Aorta (tissue), 5 donors: ENCODE results near the gene TCF7L1. TPM values are rescaled to one million over a fixed set of nuclear protein-coding genes. Genes with fewer than 3 reads are reported as not detected.
"Not testable (repeated sequence)": the region's sequence is repeated elsewhere in the genome, so short reads cannot be mapped to it uniquely, and the experiment has no call there.

Experiments used
- ATAC-seq: fragments of 200-7000 bp; cut with Tn5 transposase; one replicate; pipeline ENCODE4 v1.9.1; 2022; ENCODE audit warnings: moderate library complexity; ENCODE audit not compliant: low FRiP score
- DNase-seq, 2 donors: peaks; one replicate each; pipeline ENCODE4 v3.0.0-alpha.2; 2020
- H3K27ac ChIP-seq, 2 donors: one replicate each; pipeline ENCODE4 v1.5.1; 2013; ENCODE audit warnings: low read length in 2 of 2, mild to moderate bottlenecking in 2 of 2, moderate library complexity in 2 of 2, control low read depth in 1 of 2, inconsistent platforms in 1 of 2, low read depth in 1 of 2
- H3K27me3 ChIP-seq, 2 donors: one replicate each; pipeline ENCODE4 v1.6.1; 2013; ENCODE audit warnings: control low read depth in 1 of 2, low read length in 1 of 2, mild to moderate bottlenecking in 1 of 2, moderate library complexity in 1 of 2; ENCODE audit not compliant: insufficient read depth in 2 of 2, control insufficient read depth in 1 of 2
- H3K36me3 ChIP-seq, 2 donors: one replicate each; pipeline ENCODE4 v1.6.1; 2013; ENCODE audit warnings: control low read depth in 1 of 2, low read length in 1 of 2, mild to moderate bottlenecking in 1 of 2; ENCODE audit not compliant: insufficient read depth in 2 of 2, control insufficient read depth in 1 of 2
- H3K4me1 ChIP-seq, 2 donors: one replicate each; pipeline ENCODE4 v1.6.1; 2013; ENCODE audit warnings: low read length in 2 of 2, control low read depth in 1 of 2, mild to moderate bottlenecking in 1 of 2, moderate library complexity in 1 of 2; ENCODE audit not compliant: insufficient read depth in 2 of 2, control insufficient read depth in 1 of 2
- H3K4me3 ChIP-seq, 2 donors: one replicate each; pipeline ENCODE4 v1.5.1; 2013; ENCODE audit warnings: low read length in 2 of 2, control low read depth in 1 of 2, mild to moderate bottlenecking in 1 of 2
- H3K9me3 ChIP-seq: one replicate; pipeline ENCODE4 v1.6.1; 2013; ENCODE audit warnings: mild to moderate bottlenecking, low read length; ENCODE audit not compliant: control insufficient read depth
- WGBS, 2 donors: extraction: QIAGEN DNeasy Blood & Tissue Kit; methylation state at CpG; one replicate each; pipeline ENCODE4 v1.1.7; 2013; 5-methylcytosine and 5-hydroxymethylcytosine counted together
- intact Hi-C, 2 donors: fragments of 100-400 bp; cut with DNase I; formaldehyde crosslinking; loops; one replicate each; pipeline versions ENCODE4 v1.14.2 to v1.15.0; 2022
- polyA plus RNA-seq, 2 donors: library from polyadenylated mRNA; stranded (reverse); fragments of 200-250 nt; gene quantifications; one replicate each; pipeline ENCODE4 v1.2.3, GENCODE V29; 2013
- total RNA-seq, 2 donors: library from RNA; stranded (reverse); fragmentation: NEBNext Ultra II Directional; extraction: Animal tissue kit (Norgen Biotek cat#: 25700); gene quantifications; one replicate each; pipeline ENCODE4 v1.2.1, GENCODE V29; 2021
- donor health status: healthy with polysubstance abuse.
- donor health status: Bipolar disorder and iron deficiency.
- donor health status: DM: no; HTN: no; CAD: no.
- donor health status: DM: no; HTN: no; CAD: no.
- donor health status: DM: yes; HTN: yes; CAD: no.

The TCF7L1 gene
- total and polyA plus RNA-seq, 4 donors, result 14.1 to 39.5 (median 31.8) TPM

DNA sequence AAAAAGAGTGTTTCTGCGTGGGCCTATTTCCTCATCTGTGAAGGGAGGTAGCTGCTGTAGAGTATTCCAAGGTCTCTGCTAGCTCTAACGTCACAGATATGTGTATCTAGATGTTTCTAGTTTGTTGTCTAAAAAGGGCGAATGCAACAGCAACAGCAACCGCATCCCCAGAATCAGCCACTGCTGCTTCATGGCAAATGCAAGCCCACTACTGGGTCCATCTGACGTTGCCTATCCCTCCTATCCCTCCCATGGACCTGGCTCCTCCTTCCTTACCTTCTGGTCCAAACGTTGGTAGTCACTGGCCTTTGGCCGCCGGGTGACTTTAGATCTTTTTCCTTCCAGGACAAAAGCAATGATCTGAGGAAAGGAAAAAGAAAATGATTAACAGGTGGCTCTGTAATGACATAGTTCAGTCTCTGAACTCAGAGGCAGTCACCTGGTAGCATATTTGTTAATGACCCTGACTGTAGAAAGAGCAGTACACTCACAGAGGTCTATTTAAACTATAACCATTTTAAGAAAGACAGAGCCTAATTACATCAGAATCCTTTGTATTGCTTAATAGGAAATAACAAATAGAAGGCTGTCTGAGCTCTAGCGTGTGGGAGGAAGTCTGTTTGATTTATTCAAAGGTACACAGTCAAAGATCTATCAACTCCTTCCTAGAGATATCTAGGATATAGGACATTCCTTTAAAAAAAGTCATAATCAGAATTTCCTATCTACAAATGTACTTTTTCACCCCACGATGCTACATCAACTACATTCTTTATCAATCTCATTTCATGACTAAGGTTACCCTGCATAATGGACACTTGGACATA lies 191.7 kb downstream of the TCF7L1 start:
- intact Hi-C loops, result no loop called here
- DNase-seq, result no peak
- peaks cover 0 to 8% of the 10 kb centered on the region in 2 donors for H3K36me3 ChIP-seq

DNA sequence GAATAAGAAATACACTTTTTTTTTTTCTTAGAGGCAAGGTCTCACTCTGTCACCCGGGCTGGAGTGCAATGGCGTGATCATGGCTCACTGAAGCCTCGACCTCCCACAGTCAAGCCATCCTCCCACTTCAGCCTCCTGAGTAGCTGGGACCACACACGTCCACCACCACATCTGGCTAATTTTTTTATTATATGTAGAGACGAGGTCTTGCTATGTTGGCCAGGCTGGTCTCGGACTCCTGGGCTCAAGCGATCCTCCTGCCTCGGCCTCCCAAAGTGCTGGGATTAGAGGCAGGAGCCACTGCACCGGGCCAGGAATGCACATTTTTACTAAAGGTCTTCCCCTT lies 192.2 kb downstream of the TCF7L1 start:
- H3K9me3 ChIP-seq, result no peaks in the 10 kb centered on the region
- 48 to 62% methylated on average over 9 of the region's 9 CpGs for WGBS, 2 donors
- ATAC-seq (no peak), DNase-seq (no peak)
- H3K4me1 ChIP-seq, result peaks cover 0 to 2% of the 10 kb centered on the region in 2 donors
- H3K36me3 ChIP-seq, result peaks cover 0 to 8% of the 10 kb centered on the region in 2 donors
- intact Hi-C loops, result no loop called here
- no peak overlapping the region for H3K27ac ChIP-seq
- H3K27me3 ChIP-seq, result no peaks in the 10 kb centered on the region
- peak overlapping the region; percentile 63 to 80 for H3K4me3 ChIP-seq

More for the DNA sequence above, 191.7 kb downstream of the TCF7L1 start:
- 52 to 54% methylated on average over 10 of the region's 10 CpGs for WGBS, 2 donors
- Histone ChIP-seq H3K4me1 (peaks cover 0 to 2% of the 10 kb centered on the region in 2 donors), H3K27me3 (no peaks in the 10 kb centered on the region), H3K27ac (no peak overlapping the region), H3K4me3 (no peak overlapping the region), H3K9me3 (no peaks in the 10 kb centered on the region)
- ATAC-seq, result no peak

DNA sequence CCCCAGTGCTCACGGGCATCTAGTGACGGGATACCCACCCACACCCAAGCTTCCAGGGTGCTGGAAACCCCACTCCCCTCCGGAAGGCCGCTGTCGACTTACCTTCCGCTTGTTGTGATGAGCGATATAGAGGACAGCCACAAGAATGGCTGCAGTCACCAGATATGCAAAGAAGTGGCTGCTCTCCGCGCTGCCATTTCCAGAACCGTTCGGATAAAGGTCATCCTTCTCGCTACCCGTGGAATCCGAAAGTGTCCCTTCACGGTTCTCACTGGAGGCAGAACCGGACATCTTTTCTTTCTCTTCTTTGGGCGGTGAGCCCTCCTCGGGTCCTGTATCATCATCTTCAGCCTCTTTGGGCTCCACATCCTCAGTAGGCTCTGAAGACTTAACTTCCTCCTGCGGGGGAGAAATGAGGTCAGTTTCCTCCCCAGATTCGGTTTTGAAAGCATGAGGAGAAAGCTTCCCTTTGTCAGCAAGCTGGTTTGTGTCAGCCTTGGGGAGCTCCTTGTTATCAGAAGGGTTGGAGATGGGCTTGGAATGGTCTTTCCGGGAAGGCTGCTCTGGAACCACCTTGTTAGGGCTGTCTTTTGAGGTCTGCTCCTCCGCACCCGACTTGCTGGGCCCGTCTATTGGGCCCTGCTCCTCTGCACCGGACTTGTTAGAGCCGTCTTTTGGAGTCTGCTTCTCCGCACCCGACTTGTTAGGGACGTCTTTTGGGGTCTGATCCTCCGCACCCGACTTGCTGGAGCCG lies 193.4 kb downstream of the TCF7L1 start:
- Histone ChIP-seq H3K36me3 (peaks cover 0 to 8% of the 10 kb centered on the region in 2 donors), H3K9me3 (no peaks in the 10 kb centered on the region), H3K27ac (no peak overlapping the region), H3K4me3 (peak overlapping the region; percentile 63 to 80), H3K4me1 (peaks cover 0 to 2% of the 10 kb centered on the region in 2 donors), H3K27me3 (no peaks in the 10 kb centered on the region)
- intact Hi-C loops, result no loop called here
- ATAC-seq (no peak), DNase-seq (no peak)
- WGBS, 2 donors, result 15 to 25% methylated on average over 32 of the region's 32 CpGs

DNA sequence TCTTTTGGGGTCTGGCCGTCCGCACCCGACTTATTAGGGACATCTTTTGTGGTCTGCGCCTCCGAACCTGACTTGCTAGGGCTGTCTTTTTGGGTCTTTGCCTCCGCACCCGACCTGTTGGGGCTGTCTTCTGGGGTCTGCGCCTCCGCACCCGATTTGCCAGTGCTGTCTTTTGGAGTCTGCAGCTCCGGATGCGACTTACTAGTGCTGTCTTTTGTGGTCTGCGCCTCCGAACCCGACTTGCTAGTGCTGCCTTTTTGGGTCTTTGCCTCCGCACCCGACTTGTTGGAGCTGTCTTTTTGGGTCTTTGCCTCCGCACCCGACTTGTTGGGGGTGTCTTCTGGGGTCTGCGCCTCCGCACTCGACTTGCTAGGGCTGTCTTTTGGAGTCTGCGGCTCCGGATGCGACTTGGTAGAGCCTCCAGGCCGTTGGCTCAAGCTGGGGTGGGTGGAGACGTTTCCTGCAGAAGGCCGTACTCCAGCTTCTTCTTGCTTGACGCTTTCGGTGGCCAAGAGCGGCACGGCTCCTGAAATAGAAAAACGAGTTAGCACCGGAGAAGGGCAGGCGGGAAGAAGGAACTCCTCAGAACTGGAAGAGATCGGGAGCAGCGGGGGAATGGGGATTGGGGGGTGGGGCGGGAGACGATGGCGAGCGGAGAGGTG lies 194.1 kb downstream of the TCF7L1 start:
- peaks cover 0 to 2% of the 10 kb centered on the region in 2 donors for H3K4me1 ChIP-seq
- peak overlapping the region in 1 of 2 donors; percentile 58 for H3K27ac ChIP-seq
- no peaks in the 10 kb centered on the region for H3K27me3 ChIP-seq
- intact Hi-C loops, result no loop called here
- H3K9me3 ChIP-seq, result no peaks in the 10 kb centered on the region
- WGBS, 2 donors, result 2 to 3% methylated on average over 41 of the region's 41 CpGs
- peak overlapping the region; percentile 63 to 80 for H3K4me3 ChIP-seq
- H3K36me3 ChIP-seq, result peaks cover 0 to 8% of the 10 kb centered on the region in 2 donors
- peak; percentile 66 for ATAC-seq
- DNase-seq, result peak; percentile 79 to 85

DNA sequence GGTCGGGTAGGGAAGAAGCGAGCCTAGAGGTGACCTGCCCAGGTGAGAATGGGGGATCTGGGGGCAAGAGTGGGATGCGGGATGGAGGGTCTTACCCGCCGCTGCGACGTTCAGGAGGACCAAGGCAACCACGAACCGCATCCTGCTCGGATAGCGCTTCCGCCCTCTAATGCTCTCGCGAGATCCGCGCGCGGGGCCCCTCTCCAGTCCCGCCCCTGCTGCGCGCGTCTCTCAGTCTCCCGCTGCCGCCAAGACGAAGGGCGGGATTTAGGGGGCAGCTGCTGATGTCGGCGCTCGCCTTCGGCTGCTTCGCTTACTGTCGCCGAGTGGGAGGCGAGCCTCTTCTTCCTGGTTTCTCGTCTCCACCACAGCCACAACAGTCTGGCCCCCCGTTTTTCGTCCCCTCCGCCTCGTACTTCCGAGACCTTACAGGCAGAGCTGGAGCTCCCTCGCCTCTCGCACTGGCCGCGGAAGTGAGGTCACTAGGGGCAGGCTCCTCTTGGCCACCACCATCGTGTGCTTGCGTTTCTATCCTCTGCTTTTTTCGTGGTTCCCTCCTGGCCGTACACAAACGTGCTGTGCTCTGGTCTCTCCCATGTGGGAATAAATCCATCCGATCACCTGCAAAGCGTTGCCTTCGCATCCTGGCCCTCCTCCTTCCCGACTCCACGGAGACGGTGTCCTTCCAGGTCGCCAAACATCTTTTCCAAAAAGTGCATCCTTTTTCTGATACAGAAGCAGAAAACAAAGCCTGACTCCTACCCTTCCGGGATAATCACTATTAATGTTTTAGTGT lies 194.8 kb downstream of the TCF7L1 start, which contains the start of gene TGOLN2:
TGOLN2 (minus strand) TSS at position 168 of the 796 bp plus-strand sequence; CDS start at position 141, 27 bp downstream.
- Histone ChIP-seq H3K4me3 (peak within 1 kb of the TSS; percentile 67 to 80), H3K4me1 (peaks cover 0 to 2% of the 10 kb centered on the region in 2 donors), H3K27me3 (no peaks in the 10 kb centered on the region), H3K9me3 (no peaks in the 10 kb centered on the region), H3K27ac (peak within 1 kb of the TSS in 1 of 2 donors; percentile 91), H3K36me3 (peaks cover 0 to 8% of the 10 kb centered on the region in 2 donors)
- peak; percentile 99 for ATAC-seq
- WGBS, 2 donors, result 0% methylated on average over 47 to 57 of the region's 57 CpGs
- intact Hi-C loops, result loop anchor here in 1 of 2 donors (2.0 kb wide), 1 partner anchor 27 kb away; the partner anchor contains the start of genes ELMOD3 and RETSAT
- DNase-seq, result peak; percentile 96 to 98

DNA sequence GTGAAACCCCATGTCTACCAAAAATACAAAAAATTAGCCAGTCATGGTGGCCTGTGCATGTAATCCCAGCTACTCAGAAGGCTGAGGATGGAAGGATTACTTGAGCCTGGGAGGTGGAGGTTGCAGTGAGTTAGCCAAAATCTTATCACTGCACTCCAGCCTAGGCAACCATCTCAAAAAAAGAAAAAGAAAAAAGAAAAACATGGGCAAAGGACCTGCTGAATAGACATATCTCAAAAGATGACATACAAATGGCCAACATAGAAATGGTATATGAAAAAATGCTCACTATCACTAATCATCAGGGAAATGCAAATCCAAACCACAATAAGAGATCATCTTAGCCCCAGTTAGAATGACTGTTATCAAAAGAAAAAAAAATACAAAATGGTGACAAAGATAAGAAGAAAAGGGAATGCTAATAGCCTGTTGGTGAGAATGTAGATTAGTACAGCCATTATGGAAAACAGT lies 196.0 kb downstream of the TCF7L1 start:
- H3K27ac ChIP-seq, result no peak overlapping the region
- DNase-seq, result no peak
- H3K9me3 ChIP-seq, result no peaks in the 10 kb centered on the region
- no peak overlapping the region for H3K4me3 ChIP-seq
- no peaks in the 10 kb centered on the region for H3K27me3 ChIP-seq
- ATAC-seq, result no peak
- intact Hi-C loops, result loop anchor here in 1 of 2 donors (2.0 kb wide), 1 partner anchor 26 kb away; the partner anchor contains the start of genes ELMOD3 and RETSAT
- H3K4me1 ChIP-seq, result no peaks in the 10 kb centered on the region
- H3K36me3 ChIP-seq, result peaks cover 0 to 4% of the 10 kb centered on the region in 2 donors

DNA sequence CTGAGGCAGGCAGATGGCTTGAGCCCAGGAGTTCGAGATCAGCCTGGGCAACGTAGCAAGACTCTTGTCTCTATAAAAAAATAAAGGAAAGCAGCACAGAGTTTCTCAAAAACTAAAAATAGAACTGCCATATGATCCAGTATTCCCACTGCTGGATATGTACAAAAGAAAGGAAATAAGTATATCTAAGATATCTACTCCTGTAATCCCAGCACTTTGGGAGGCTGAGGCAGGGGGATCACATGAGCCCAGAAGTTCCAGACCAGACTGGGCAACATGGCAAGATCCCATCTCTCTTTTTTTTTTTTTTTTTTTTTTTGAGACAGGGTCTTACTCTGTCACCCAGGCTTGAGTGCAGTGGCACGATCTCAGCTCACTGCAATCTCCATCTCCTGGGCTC lies 196.5 kb downstream of the TCF7L1 start:
- not testable (repeated sequence) for H3K4me1 ChIP-seq, H3K36me3 ChIP-seq, H3K27me3 ChIP-seq, H3K4me3 ChIP-seq, H3K27ac ChIP-seq, DNase-seq, ATAC-seq, H3K9me3 ChIP-seq
- 34 to 35% methylated on average over 3 of the region's 3 CpGs for WGBS, 2 donors
- intact Hi-C loops, result loop anchor here in 1 of 2 donors (2.0 kb wide), 1 partner anchor 25 kb away; the partner anchor contains the start of genes ELMOD3 and RETSAT
